HT1080 (cell line): ENCODE results near the gene ASAP2. TPM values are rescaled to one million over a fixed set of nuclear protein-coding genes. Genes with fewer than 3 reads are reported as not detected.
"Not testable (repeated sequence)": the region's sequence is repeated elsewhere in the genome, so short reads cannot be mapped to it uniquely, and the experiment has no call there.

ENCODE experiments used
- DNase-seq: peaks from one replicate; pipeline ENCODE4 v3.0.0-alpha.2; 2015; ENCODE audit warnings: low read depth
- total RNA-seq: library from RNA; depleted of rRNA; stranded (reverse); fragments of >200 nt; shearing (Covaris generic); gene quantifications from 2 replicates; pipeline ENCODE4 v1.2.3, GENCODE V29; 2014

ASAP2 gene
- total RNA-seq, 1 experiment from 2014 or later: 24.0 TPM

DNA sequence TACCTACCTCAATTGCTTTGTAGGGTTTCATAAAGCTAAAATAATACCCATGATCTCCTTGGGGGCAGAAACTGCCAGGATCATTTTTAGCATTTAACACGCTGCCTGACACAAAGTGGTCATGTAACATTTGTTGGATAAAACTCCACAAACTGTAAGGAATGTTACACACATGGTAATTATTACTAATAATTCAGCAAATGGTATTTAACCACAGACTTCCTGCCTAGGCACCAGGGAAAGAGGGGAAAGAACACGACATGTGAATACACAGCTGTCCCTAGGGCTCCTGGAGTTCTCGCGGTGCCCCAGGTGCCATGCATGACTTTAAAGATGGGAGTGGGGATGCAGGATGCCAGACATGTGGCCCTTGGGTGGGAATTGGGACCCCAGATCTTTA, 43.5 kb downstream of the ASAP2 start:
- no peak for DNase-seq

DNA sequence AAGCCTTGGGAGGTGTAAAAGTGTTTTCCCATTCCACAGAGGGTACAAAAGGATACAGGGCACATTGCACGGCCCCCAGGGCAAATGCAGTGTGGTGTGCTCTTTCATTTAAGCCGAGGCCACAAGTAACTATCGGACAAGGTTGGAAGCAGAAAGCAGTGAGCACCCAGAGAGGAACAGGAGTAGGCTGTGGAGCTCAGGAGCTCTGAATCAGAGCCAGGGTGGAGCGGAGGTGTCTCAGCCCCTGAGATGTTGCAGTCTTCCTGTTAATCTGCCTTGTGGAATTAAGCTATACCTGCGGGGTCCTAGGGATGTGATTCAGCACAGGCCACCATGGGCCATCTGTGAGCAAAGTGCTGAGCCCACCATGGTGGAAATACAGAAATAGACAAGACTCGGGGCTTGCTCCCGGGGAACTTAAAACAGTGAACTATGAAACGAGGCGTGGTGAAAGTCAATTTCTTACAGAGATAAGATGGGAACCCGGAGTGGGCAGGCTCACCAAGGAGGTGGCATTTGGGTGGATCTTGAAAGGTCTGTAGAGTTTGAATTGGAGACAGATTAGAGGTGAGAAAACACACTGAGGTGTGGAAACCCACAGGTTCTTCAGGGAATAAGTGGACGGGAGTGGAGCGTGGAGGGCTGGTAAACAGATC, 44.0 kb downstream of the ASAP2 start:
- no peak for DNase-seq

DNA sequence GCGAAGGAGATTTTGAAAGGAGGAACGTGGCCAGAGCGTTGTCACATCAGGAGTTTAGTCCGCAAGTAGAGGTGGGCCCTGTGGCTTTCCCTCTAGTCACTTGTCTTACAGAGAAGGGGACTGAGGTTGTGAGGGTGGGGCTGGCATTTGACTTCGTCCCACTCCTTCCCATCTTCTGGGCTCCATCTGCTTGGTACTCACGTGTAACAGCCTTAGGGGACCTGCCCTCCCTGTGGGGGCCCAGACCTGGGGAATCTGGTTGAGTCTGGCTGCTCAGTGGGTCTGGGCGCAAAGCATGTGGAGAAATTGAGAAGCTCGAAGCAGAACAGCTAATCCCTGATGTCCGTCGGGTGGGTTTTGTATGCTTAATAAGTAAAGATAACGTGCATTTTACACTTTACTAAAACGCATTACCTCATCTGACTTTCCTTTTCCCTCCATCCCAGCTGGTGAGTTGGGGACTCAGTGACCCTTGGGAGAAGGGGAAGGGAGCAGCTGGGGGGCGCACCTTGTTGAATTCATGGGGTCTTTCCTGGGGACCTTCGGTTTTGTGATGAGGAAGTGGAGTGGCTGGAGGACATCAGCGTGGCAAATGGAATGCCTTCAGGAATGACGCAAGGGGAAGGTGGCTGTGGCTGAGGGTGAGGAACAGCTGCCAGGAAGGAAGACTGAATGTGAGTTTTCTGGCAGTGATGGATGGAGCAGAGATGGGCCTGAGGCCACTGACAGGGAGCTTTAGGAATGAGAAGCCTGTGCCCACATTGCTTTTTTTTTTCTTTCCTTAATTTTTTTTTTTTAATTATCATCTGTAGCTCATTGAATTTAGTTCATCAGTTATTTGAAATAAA, 44.8 kb downstream of the ASAP2 start:
- DNase-seq: peak; percentile 89

DNA sequence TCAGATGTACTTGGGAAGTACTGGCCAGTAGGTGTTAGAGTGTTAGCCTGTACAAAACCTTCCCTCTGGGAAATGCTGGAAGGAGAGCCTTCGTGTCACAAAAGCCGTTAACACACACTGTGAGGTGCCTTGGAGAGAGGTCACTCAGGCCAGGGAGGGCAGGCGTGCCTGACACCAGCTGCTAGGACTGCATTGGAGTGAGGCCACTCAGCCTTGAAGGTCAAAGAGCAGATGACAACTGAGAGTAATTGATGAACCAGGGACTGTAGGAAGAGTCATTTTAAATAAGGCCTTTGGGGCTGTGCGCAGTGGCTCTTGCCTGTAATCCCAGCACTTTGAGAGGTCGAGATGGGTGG, 45.4 kb downstream of the ASAP2 start:
- no peak for DNase-seq

DNA sequence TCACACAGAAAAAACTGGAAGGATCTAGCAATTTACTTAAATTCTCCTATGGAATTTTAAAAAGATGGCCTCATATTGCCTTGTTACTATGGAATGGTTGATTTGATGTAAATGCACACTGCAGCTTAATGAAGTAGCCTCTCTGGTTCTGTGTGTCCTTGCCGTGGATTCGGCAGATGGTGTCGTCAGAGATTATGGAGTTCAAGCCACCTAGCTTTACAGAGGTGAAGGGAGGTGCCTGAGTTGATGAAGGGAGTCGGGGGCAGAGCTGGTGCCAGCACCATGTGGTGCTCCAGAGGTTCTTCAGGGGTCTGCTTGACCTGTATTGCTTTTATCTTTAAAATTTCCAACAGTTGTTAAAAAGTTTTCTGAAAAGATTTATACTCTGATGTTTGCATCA, 48.8 kb downstream of the ASAP2 start:
- no peak for DNase-seq

DNA sequence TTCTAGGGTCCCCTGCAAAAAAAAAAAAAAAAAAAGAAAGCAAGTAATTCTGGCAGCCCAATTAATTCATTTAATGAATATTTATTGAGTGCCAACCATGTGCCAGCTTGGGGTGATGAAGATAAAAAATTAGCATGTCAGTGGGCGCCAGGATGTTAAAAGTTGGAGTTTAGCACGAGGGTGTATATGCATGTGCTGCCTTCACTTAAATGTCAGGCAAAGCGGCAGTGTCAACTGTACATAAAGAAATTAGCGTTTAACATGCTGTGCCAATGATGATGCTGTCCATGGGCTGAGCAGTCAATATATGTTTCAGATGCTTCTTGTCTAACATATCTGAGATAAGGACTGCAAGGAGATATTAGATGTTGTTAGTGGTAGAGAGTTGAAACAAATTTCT, 49.5 kb downstream of the ASAP2 start:
- DNase-seq: no peak

DNA sequence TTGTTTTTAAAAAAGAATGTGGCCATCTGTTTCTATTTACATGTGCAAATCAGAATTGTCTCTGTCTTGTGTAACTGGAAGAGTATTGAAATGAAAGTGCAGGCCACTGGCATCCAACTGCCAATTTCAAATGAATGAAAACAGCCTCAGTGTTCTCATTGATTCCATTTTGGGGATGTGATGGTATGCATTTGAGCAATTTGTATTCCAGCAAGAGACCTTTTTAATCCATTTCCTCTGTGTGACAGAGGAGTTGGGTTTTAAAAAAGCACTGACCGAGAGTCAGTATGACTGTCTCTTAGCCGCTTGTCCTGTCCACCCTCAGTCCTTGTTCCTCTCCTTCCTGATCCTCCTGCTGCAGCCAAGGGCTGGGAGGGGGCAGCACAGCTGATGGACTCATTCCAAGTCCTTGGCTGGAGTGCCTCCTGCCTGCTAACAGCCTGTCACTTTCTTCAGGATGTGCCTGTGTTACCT, 50.0 kb downstream of the ASAP2 start:
- peak; percentile 44 for DNase-seq

DNA sequence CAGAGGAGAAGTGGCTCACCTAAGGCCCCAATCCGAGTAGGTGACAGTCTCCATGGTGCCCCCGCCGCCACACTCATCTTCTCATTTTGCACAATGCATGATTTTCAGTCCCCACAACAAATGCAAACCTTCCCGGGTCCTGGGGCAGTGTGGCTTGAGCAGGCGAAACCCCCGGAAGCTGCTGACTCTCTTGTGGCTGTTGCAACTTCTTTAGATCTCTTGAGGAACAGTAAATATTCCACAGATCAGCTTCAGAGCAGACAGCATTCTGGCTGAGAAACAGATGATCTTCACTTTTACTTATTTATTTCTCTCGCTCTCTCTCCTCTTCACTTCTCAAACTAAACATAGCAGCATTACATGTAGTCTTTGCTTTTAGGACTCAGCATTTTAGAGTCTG, 51.9 kb downstream of the ASAP2 start:
- no peak for DNase-seq

DNA sequence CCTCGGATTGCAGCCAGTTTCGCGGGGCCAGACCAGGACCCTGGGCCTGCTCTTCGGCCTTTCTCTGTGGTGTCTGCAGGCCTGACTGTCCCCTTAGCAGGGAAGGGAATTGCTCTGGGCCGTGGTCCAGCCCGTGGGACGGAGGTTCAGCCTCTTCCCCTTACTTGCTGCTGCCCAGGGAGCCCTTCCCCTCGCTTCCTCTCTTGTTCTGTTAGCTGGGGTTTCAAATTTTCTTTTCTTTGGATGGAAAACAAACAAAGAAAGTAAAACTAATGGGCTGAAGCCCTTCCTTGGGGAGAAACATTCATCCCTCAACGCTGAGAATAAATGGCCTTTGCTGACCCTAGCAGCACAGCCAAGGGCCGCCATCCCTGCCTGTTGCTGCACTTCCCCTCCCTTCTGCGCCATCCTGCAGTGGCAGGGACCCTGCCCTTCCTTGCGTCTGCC, 52.4 kb downstream of the ASAP2 start:
- DNase-seq: no peak

DNA sequence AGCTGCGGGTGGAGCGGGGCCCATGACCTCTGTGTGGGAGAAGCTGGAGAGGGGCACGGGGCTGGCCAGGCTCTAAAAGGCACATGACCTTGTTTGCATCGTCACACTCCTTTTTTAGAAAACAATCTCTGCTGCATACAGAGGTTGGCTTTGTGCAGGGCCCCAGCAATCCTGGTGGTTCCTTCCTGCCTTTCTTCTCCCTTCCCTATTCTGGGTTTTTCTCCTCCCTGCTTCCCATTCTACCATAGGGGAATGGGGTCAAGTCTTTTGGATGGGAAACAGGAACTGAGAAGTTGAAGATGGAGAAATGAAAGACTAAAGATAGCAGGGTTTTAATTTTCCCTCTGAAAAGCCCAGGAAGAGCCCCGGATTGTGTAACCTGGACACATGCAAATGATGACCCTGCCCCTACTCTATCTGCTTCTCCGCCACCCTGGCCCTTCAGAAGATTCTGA, 53.9 kb downstream of the ASAP2 start:
- DNase-seq: no peak

DNA sequence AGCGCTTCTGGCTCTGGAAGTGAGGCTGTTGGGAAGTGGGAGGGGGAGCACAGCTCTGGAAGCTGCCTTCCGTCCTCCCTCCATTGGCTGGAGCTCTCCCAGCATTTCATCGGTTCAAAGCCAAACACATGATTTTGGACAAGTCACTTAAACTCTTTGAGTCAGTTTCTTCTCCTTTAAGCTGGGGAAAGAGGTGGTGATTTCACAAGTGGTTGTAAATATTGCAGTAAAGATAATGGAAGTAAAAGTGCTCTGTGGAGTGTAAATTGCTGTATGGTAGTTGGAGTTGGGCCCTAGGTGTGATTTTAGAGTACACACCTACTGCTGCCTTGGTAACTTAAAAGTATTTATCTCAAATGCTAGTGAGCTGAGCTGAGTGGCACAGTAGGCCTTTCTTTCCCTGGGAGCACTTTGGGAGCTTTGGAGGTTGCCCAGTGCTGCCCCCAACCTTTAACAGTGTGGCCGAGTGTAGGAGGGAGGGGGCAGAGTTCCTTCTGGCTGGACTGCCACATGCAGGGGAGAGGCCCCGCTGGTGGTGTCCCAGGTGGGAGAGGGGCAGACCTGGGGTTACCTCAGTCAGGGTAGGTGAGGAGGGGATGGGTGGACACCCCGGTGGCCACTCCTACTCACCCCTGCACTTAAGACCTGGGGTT, 54.7 kb downstream of the ASAP2 start:
- DNase-seq: no peak

DNA sequence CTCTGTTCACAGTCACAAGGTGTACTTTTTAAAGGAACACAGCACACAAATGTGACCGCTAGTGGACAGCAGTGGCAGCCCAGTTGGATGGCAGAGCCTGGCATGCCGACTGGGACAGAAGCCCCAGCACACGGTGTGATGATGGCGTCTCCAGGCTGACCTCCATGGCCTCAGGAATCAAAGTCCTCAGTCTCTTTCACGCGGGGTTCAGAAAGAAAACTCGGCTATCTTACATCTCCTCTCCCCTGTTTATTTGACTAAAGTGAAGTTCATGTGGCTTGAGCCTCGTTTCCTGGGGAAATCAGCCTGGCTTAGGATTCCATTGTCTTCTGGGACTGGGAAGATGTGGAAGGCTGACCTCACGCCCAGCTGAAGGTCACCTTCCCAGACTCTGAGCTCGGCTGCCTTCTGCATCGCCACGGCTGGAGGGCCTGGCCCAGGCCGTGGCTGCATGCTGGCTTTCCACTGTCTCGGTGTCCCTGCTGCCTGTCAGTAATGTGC, 56.1 kb downstream of the ASAP2 start:
- no peak for DNase-seq

DNA sequence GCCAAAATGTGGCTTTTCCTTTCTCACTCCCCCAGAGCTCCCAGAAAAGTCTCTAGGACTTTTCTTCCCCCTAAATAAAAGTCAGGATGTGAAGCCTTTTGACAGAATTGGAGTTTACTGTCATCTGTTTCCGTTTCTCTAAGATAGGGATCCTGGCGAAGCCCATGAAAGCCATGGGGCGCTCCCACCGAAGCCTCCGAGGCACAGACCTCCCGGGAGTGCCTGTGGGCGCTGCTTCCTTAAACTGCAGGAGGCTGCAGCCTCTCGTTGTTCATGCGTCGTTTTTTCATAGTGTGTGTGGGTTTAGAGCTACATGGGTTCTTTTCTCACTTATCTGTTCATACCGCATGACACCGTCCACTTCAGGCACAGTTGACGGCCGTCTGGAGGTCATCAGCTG, 56.8 kb downstream of the ASAP2 start:
- DNase-seq: no peak

DNA sequence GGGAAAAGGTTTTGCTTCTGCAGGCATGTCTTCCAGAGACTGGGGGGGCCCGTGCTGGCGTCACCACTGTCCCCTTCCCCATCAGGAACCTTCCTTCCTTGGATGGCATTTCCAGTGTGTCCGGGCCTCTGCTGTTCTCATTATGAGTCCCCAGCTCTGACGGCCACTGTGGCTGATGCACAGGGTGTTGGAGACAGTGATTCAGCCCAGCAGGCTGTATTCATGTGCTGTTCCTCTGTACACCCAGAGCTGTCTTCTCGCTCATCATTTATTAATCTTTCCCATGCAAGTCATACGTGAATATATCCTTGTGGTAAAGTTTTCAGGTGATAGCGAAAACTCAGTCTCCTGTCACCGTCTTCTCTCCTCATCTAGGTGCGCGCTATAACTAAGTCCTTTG, 57.7 kb downstream of the ASAP2 start:
- DNase-seq: no peak

DNA sequence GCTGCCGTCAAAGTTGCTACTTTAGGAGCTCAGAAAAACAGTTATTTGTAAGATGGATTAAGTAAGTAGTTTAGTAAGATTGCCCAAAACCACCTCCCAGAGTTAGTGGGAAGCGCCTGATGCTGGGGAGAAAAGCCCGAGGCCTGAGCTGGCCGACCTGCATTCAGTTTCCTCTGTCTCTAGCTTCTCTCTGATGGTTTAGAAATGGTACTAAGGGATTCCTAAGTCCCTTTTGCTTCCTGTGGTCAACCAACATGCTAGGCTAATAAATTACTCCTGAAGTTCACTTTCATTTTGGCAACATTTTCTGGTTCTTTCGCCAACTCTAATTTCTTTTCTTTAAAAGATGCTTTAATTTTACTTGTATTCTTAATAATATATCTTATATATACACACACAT, 60.1 kb downstream of the ASAP2 start:
- DNase-seq: no peak

DNA sequence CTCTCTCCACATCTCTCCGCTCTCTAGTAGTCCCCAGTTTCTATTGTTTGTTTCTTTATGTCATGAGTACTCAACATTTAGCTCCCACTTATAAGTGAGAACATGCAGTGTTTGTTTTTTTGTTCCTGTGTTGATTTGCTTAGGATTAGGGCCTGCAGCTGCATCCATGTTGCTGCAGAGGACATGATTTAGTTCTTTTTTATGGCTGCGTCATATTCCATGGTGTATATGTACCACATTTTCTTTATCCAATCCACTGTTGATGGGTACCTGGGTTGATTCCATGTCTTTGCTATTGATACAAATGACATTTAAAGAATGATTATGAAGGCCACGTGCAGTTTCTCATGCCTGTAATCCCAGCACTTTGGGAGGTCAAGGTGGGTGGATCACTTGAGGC, 60.7 kb downstream of the ASAP2 start:
- not testable (repeated sequence) for DNase-seq

DNA sequence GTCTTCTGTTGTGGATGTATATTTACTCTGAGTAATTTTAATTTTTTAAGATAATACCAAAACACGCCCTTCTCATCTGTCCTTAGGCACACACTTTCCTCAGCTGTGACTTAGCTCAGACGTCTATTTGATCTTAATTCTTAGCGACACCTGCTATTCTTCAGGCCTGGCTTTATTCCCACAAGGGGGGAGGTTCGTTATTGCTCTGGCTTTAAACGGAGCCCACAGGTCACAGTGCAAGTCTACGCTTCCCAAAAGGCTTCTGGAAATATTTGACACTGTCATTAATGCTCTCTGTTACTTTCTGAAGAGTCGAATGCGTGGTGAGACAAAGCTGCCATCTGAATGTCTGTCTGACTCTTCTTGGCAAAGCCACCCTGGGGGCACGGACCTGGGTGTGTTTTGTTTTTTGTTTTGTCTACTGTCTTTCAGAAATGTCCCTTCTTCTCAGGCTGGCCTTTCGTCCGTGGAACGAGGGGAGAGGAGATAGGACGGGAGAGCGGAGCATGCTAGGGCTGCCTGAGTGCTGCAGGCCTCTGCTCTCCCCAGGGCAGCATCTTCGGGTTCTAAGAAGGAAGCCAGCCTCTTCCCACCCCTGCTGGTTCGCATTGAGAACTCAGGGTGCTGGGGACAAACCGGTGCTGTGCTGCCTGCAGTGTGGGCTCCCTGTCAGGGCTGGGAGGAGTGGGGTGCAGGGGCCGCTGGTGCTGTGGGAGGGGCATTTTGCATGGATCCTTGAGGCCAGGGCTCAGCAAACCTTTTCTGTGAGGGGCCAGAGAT, 61.9 kb downstream of the ASAP2 start:
- no peak for DNase-seq

DNA sequence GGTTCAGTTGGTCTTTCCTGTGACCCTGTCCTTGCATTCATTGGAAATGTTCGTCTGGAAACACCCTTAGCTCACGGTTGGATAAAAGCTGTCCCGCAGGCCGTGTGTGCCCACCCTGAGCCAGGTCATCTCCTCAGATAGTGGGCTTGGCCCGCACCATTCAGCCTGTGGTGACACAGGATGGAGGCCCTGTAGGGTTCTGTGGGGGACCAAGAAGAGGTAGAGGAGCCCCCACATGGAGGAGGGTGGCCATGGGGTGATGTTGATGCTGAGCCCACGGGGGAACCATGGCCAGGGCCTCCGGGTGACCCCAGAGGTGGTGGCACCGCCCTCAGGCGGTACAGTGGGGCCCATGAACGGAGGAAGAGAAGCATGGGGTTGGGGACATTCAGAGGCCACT, 62.7 kb downstream of the ASAP2 start:
- DNase-seq: no peak

DNA sequence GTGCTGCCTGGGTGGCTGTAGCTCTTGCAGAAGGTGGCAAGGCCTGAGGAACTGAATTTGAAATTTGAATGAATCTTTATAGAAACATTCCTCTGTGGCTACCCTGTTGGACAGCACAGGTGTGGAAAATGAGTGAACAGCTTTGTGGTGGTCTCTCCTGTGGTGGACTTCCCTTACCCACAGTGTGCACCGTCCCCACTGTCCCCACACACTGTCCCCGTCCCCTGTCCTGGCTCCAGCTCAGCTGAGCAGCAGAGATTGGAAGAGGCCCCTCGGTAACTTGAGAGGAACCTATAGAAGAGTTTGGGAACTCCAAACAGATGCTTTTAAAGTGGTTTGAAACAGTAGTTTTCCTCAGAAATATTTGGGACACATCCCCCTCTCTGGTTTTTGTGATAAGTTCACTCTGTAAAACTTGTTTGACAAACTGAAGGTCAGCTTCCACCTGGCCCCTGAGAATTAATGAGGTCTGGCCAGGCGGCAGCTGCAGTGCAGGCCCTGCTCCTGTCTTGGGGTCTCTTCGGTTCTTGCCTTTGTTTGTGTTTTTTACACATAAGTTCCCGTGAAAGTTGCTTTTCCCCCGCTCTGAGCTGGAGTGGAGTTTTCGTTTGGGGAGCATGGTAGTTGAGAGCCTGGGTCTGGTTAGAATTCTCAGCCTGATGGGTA, 63.2 kb downstream of the ASAP2 start:
- no peak for DNase-seq

DNA sequence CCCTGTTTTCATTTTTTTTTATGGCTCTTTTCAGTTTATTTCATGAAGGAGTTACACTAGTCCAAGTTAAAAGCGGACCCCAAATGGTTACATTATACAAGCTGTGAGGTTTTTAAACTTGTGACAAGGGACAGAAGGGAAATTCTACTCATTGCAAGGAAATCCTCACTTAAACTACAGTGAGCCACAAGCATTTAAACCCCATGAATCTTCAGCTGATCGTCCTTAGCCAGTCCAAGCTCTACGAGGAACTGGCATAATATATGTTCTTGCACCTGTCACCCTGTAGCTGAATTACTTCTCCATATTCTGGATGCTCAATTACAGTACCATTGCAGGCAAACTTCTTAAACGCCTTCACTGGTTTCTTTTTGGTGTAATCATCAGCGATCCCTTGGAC, 64.5 kb downstream of the ASAP2 start:
- no peak for DNase-seq

DNA sequence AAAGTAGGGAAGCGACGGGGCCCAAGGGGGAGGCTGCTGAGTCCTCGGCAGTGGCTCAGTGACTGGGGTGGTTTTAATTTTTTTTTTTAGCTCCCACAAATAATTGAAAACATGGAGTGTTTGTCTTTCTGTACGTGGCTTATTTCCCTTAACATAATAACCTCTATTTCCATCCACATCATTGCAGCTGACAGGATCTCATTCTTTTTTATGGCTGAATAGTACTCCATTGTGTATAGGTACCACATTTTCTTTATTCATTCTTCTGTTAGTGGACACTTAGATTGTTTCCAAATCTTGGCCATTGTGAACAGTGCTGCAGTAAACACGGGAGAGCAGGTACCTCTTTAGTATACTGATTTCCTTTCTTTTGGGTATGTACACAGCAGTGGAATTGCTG, 65.1 kb downstream of the ASAP2 start:
- no peak for DNase-seq
